K562 (cell line): ENCODE measurements around the gene SLAMF9. TPM values are rescaled to one million over a fixed set of nuclear protein-coding genes. Genes with fewer than 3 reads are reported as not detected.

ENCODE experiments used
- ARNT ChIP-seq, 2 experiments: fragments of 450-650 bp; IDR thresholded peaks; 2 replicates each; pipeline ENCODE4 v1.6.1; 2016; ENCODE audit warnings: mild to moderate bottlenecking in 1 of 2
- CREB3L1 ChIP-seq: fragments of 450-650 bp; IDR thresholded peaks from 2 replicates; pipeline ENCODE4 v1.6.1; 2014; ENCODE audit warnings: low read depth, mild to moderate bottlenecking, moderate library complexity, borderline replicate concordance
- E2F4 ChIP-seq: sonication (generic); formaldehyde crosslinking; IDR thresholded peaks from 2 replicates; pipeline ENCODE4 v1.8.0; 2022; ENCODE audit warnings: mild to moderate bottlenecking, low read depth, missing genetic modification reagents
- ETV5 ChIP-seq: sonication (generic); formaldehyde crosslinking; IDR thresholded peaks from 2 replicates; pipeline ENCODE4 v1.4.0; 2020; ENCODE audit warnings: low read depth, mild to moderate bottlenecking, missing genetic modification reagents
- GTF2A2 ChIP-seq: IDR thresholded peaks from 2 replicates; pipeline ENCODE4 v1.6.1; 2016; ENCODE audit warnings: mild to moderate bottlenecking, missing genetic modification characterization, missing compliant biosample characterization
- GTF2E2 ChIP-seq: fragments of 200-800 bp; sonication (Bioruptor generic); IDR thresholded peaks from 2 replicates; pipeline ENCODE4 v1.6.1; 2016; ENCODE audit warnings: missing genetic modification characterization, missing compliant biosample characterization
- MYNN ChIP-seq, 2 experiments: sonication (generic); formaldehyde crosslinking in 1 of 2; IDR thresholded peaks; 2 replicates each; pipeline versions ENCODE4 v1.5.0 to v1.6.1; 2016 to 2020; ENCODE audit warnings: antibody characterized with exemption in 1 of 2, missing genetic modification reagents in 1 of 2
- NFIC ChIP-seq: fragments of 450-650 bp; IDR thresholded peaks from 2 replicates; pipeline ENCODE4 v1.6.1; 2017; ENCODE audit warnings: mild to moderate bottlenecking, inconsistent platforms
- PML ChIP-seq: IDR thresholded peaks from 2 replicates; pipeline ENCODE4 v1.6.1; 2012; ENCODE audit warnings: low read length, inconsistent platforms
- POLR2A ChIP-seq: fragments of 450-650 bp; conservative IDR thresholded peaks from 2 replicates; pipeline ENCODE4 v1.6.1; 2016
- POLR2AphosphoS2 ChIP-seq: IDR thresholded peaks from 2 replicates; pipeline ENCODE4 v1.6.1; 2012; ENCODE audit warnings: low read length, improper control_type of control experiment
- POLR2AphosphoS5 ChIP-seq: IDR thresholded peaks from 2 replicates; pipeline ENCODE4 v1.6.1; 2011; ENCODE audit warnings: mild to moderate bottlenecking, low read depth, low read length, moderate library complexity; ENCODE audit not compliant: control insufficient read depth, insufficient read depth
- RNF2 ChIP-seq: sonication (generic); IDR thresholded peaks from 2 replicates; pipeline ENCODE4 v1.6.1; 2016
- TRIM24 ChIP-seq, 2 experiments: fragments of 450-650 bp; IDR thresholded peaks; 2 replicates each; pipeline ENCODE4 v1.6.1; 2016
- USF1 ChIP-seq: sonication (generic); formaldehyde crosslinking; IDR thresholded peaks from 2 replicates; pipeline ENCODE4 v1.9.0; 2022; ENCODE audit warnings: mild to moderate bottlenecking, missing genetic modification reagents
- ZBTB5 ChIP-seq: fragments of 450-650 bp; IDR thresholded peaks from 2 replicates; pipeline ENCODE4 v1.6.1; 2017; ENCODE audit warnings: antibody characterized with exemption
- ZHX1 ChIP-seq: fragments of 150-350 bp; conservative IDR thresholded peaks from 2 replicates; pipeline ENCODE4 v1.6.1; 2014; ENCODE audit warnings: low read length
- ZNF239 ChIP-seq: fragments of 250-450 bp; sonication (Bioruptor Pico); IDR thresholded peaks from 2 replicates; pipeline ENCODE4 v1.4.0; 2020; ENCODE audit warnings: mild to moderate bottlenecking
- ZNF274 ChIP-seq: IDR thresholded peaks from 2 replicates; pipeline ENCODE4 v1.6.1; 2011; ENCODE audit warnings: low read depth, mild to moderate bottlenecking, low read length, moderate library complexity, borderline replicate concordance
- ZNF655 ChIP-seq: fragments of 250-450 bp; sonication (Bioruptor Pico); IDR thresholded peaks from 2 replicates; pipeline ENCODE4 v1.5.0; 2021
- ZNF717 ChIP-seq: fragments of 250-450 bp; sonication (Bioruptor Pico); IDR thresholded peaks from 2 replicates; pipeline ENCODE4 v1.5.0; 2021
- polyA plus RNA-seq, 8 experiments: library from polyadenylated mRNA; depleted of rRNA in 4 of 8; stranded (reverse) in 5 of 8; unstranded in 3 of 8; fragments of >200 nt; fragmentation: Nextera tagmentation in 2 of 8; fragmentation: Illumina TruSeq in 1 of 8; extraction: Ambion mirVana in 2 of 8; extraction: Trizol in 1 of 8; gene quantifications; 2 replicates each; pipeline versions ENCODE4 v1.2.1 to v1.2.3, GENCODE V29; 2011 to 2014; ENCODE audit warnings: inconsistent platforms in 1 of 8, missing spikeins in 1 of 8
- total RNA-seq, 7 experiments: library from RNA; depleted of rRNA in 6 of 7; stranded (reverse); fragments of >200 nt in 6 of 7; fragmentation: Illumina TruSeq in 2 of 7; extraction: Trizol in 2 of 7; gene quantifications; 2 replicates each; pipeline versions ENCODE4 v1.2.1 to v1.2.3, GENCODE V29; 2011 to 2021; ENCODE audit warnings: low replicate concordance in 1 of 7

The SLAMF9 gene
- total and polyA plus RNA-seq, 9 of the 15 experiments (the other 6 are each of a cell fraction or from before 2014, with no cell fraction given): 0.13 to 0.21 TPM; not detected in 7

GRCh38 chr1:159915571-159916241 is 38.3 kb downstream of the SLAMF9 start (continued):
- TF ChIP-seq E2F4 (no peak), ZHX1 (no peak), CREB3L1 (no peak), NFIC (no peak), ZBTB5 (no peak), GTF2A2 (tag) (no peak), POLR2A (peak; percentile 36; the same call in 1 of the 2 replicates), ETV5 (CRISPR knock-in tag) (no peak), ZNF655 (CRISPR knock-in tag) (no peak), USF1 (CRISPR knock-in tag) (no peak), POLR2AphosphoS5 (peak; percentile 54), ARNT (IDR thresholded peaks at IDR 0.05) (no peak), ZNF239 (CRISPR knock-in tag) (no peak), ZNF274 (no peak), POLR2AphosphoS2 (peak; percentile 59; the same call in 1 of the 2 replicates), GTF2E2 (tag) (no peak), TRIM24 (IDR thresholded peaks at IDR 0.05) (no peak), MYNN (IDR thresholded peaks at IDR 0.05) (no peak), MYNN (CRISPR knock-in tag; IDR thresholded peaks at IDR 0.05) (no peak), RNF2 (no peak), ZNF717 (CRISPR knock-in tag) (no peak), PML (peak; percentile 44; the same call in 1 of the 2 replicates)
